HG03342 (cell line): Measurements from ENCODE around the gene SLC2A9.

Source experiments
- ATAC-seq: cut with Tn5 transposase; IDR thresholded peaks from one replicate; pipeline ENCODE4 v1.9.1; 2021; ENCODE audit warnings: mild to moderate bottlenecking, moderate library complexity; ENCODE audit not compliant: unreplicated experiment

The SLC2A9 gene

DNA sequence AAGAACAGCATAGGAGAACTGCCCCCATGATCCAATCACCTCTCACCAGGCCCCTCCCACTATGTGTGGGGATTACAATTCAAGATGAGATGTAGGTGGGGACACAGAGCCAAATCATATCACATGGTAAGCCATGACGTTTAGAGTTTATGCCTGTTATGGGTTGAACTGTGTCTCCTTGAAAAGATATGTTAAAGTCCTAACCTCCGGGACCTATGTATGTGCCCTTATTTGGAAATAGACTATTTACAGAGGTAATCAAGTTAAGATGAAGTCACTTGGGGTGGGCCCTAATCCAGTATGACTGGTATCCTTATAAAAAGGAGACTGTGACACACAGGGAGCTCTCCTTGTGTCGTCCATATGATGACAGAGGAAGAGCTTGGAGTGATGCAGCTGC is 25.2 kb upstream of the SLC2A9 start:
- no peak for ATAC-seq

DNA sequence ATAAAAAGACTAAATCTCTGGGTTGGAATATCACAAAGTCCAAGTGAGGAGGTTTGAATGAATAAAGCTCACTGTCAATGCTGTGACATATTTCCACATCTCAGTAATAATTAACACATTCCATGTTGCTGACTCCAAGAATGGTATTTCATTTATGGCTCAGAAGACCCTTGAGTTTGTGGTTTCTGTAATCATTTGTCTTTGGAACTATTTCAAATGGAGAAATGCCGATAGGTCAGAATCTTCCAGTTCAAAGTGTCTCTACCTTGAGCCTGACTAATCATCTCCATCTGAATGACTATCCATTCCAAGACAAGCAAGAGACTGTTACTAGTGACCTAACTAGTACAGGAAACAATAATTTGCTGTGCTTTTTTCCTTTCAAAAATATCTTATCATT is 24.2 kb upstream of the SLC2A9 start:
- ATAC-seq, result no peak

DNA sequence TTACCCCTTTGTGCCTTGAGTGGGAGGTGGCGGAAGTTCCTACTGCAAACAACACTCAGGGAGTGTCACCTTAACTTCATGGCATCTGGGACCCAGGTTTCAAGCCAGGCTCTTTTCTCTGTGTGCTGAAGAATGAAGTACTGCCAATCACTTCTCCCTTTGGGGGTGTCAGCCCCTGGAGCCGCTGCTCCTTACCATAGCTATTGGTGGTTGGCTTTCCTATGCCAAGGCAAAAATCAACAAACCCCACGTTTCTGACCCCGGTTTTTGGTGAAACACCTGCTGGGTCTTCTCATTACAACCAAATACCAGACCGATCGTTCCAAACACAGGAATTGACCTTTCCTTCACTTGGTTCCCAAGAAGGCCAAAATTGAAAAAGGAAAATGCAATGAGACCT is 19.7 kb upstream of the SLC2A9 start:
- no peak for ATAC-seq

DNA sequence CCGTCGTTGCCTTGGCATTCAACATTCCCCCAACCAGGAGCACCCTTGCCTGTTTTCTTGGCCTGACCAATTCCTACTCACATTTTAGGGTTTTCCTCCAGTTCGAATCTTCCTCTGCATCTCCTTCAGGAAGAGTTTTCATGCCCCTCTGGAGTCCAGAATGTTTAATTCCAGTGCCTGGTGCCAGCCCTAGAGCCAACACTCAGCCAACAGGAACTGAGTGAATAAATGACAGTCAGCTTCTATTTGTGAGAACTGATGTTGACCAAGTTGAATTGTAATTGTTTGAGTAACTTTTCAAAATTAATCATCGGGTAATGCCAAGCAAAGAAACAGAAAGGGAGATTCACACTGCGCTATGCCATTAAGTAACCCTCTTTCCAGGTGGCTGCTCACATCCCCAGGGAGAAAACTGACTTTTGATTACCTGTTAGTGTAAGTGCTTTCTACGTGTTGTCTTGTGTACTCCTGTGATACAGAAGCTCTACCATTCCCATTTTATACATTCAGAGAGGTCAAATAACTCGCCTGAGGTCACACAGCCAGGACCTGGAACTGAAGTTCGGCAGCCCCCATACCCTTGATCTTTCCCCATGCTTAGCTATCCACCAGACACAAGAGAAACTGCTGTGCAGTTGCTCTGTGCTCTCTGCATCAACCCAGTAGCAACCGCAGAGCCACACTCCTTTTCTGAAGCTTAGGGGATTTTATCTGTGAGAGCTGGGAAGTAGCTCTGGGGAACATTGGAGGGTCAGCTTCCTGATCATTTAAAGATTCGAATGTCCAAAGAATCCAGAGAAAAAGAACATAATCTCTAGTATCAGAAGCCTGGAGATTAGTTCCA is 19.0 kb upstream of the SLC2A9 start:
- ATAC-seq, result no peak

DNA sequence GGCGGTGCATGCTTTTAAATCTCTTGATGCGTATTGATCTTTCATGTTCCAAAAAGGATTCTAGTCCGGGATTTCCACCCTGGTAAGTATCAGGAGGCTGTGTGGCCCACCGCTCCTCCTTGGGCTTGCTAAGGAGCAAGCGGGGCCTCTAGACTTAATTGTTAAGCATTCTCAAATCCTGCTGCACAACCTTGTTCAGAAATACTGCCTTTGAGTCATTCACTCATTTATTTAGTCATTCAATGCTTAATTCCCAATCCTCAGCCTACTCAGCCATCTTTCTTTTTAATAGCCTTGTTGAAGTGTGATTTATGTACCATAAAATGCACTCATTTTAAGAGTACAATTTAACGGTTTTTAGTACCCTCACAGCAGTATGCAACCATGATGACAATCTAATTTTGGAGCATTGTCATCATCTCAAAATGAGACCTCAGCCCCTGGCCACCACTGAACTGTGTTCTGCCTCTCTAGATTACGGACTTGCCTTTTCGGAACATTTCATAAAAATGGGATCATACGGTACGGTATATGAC is 15.6 kb upstream of the SLC2A9 start:
- ATAC-seq, result no peak

DNA sequence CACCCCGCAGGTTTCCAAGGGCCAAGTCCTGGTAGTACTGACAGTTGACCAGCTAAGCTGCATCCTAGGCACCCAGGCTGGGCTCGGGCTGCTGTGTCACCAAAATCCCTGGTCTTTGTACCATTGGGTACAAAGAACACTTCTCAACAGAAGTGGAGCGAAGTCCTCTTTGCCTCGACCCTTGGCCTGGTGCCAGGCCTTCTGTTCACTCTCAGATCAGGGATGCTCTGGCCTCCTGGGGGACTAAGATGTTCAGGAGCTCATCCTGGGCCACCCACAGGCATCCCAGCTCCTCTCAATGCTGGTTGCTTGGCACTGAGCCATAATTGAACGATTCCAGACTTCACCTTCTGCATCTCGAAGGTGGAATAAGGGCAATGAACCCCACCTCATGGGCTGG is 13.8 kb upstream of the SLC2A9 start:
- no peak for ATAC-seq

DNA sequence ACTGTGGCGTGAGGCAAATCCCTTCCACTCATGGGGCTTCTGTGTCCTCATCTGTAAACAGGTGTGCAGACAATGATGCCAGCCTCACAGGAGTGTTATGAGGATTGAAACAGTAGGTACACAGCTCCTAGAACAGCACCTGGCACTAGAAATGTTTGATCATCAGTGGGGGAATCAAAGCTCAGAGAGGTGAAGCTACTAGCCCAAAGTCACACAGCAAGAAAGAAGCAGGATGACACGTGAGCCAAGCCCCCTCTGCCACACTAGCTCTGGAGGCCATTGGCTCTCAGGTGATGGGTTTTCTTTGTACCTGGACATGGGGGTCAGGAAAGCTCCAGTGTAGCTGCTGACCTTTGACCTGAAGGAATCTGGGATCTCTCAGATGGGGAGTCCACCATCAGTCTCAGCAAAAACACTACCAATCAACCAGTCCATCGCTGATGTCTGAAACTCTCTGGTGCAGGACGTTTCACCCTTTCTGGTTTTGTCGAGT is 13.4 kb upstream of the SLC2A9 start:
- no peak for ATAC-seq

DNA sequence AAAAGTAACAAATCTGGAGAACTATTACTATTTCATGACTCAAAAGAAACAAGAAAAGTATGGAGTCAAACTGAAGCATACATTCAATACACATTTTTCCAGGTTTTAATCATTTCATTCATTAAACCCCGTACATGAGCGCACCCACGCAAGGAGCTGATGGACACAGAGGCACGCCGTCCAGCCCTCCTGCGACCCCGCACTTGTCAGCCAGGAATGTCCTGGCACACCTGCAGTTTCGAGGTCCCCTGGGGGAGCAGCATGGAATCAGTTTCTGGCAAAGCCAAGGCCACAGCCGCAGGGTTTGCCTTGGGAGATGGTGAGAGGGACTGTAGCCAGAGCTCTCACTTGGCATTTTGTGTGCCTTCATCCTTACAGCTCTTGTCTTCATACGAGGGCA is 12.8 kb upstream of the SLC2A9 start:
- ATAC-seq, result no peak

DNA sequence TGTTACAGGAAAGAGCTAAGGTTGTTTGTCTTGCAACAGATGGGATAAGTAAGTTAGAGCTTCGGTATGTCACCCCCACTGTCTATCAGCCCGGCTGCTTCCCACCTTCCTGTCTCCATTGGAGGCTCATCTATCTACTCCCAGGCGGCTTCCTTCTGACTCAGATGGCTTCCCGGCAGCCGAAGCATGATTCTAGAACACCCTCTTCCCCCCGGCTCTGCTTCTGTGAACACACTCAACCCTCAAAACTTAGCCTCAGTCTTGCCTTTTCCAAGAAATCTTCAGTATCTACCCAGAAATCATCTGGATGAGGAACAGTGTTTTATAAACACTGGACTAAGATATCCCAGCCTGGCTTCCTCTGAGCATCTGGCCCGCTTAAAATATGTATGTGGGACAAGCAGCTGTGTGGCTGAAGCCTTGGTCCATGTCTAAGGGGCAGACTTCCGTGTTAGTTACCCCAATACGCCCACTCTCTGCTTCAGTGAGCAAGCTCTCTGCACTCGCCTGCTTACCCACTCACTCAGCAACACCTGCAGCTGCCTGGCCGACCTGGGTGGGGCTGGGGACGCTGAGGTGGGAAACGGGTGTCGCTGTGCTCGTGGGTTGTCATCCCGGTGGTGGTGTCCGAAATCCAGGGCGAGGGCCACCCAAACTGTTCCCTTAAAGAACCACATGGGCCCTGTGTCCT is 12.0 kb upstream of the SLC2A9 start:
- ATAC-seq, result no peak

DNA sequence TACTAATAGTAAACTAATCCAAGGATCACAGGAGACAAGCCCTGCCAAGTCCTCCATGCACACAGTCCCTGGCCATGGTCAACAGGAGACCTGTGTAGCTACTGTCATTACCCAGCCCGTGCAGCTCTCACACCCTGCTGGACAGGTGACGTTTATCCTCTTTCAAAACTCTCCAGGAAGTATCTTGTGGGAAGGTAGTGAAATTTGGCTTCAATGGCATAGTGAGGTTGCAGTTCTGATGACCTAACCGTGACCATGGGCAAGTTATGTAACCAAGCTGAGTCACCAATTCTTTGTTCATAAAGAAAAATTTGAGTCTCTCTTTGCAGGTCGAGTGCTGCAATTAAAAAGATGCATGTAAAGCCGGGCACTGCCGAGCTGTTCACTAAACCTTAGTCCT is 11.3 kb upstream of the SLC2A9 start:
- ATAC-seq, result no peak

DNA sequence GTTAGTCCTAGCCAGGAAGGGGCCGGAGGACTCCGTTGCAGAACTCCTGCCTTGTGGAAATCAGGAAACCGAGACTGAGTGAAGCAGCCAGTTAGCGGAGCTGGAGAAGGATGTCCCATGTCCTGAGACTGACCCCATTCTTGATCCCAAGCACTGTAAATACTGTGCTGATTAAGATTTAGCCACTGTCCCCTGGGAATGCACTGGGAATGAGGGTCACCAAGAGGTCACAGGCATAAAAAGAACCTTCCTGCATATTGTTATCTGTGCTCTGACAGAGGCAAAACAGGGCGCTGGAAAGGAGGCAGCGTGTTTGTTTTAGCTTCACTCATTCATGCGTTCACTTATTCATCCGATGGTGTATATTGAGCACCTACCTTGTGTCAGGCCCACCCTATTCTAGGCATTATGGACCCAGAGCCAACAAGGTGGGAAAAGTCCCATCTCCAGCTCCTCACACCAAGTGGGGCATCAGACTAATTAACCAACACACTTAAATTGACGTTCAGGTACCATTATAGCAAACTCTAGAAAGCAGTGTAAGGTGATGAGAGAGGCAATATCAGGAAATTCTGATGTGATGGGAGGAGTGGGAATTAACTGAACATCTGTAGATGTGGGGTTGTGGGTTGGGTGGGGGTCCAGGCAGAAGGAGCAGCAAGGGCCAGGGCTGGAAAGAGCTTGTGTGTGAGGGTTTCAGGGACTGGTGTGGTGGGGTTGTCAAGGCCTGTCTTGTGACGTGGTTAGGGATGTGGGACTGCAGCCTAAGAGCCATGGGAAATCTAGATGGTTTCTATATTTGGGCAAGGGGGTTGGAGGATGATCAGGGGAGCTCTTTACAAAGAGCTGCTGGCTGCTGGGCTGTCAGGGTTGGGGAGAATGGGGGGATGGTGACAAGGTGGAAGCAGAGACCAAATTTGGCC is 10.6 kb upstream of the SLC2A9 start:
- ATAC-seq, result no peak

DNA sequence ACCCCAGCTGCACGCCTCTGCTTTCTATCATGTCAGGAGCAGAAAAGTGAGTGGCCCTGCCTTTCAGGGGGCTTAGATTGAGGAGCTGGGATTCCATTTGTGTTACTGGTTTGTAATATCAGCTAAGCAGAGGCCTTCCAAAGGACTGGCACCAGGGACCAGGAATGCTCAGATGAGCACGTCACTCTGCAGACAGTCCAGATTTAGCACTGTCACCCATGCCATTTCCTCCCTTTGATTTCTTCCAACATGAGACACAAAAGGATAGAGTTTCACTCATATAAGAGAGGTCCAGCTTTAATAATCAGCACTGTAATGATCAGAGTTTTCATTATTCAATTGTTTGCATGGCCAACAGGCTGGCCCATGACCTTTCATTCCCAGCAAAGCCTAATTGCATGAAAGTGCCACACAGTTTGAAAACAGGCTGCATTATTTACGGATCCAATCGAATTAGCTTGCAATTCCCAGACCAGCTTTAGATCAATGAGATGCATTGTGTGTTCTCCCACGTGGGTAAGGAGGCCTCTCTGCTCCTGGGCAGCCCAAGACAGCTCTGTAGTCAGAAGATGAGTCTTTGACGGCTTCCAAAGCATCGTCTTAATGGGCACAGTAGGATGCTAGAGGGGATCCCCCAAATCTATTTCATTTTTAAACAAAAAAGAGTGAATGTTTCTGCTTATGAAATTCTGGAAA is 9.8 kb upstream of the SLC2A9 start:
- no peak for ATAC-seq

DNA sequence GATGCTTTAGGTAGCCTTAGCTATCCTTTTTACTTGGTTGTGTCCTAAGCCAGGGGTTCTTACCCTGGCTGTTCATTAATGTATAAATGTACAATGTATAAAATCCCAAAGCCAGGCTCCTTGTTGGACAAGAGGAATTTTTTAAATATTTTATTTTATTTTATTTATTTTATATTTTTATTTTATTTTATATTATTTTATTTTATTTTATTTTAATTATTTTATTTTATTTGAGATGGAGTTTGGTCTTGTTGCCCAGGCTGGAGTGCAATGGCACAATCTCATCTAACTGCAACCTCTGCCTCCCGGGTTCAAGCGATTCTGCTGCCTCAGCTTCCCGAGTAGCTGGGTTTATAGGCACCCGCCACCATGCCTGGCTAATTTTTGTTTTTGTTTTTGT is 8.1 kb upstream of the SLC2A9 start:
- no peak for ATAC-seq

DNA sequence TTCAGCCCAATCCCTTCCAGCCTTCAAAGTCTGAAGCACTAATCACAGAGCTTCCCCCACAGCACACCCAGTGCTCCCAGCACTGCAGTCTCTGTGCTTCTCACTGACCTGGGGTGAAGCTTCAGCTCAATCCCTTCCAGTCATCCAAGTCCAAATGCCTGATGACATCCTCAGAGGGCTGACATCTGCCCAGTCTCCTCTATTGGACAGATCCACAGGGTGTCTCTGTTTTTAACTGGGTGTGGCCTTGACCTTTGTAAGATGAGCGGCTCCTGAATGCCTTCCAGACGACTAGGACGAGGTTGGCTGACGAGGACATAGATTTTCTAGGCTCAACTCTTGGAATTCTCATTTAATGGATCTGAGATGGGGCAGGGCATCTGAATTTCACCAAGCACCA is 7.6 kb upstream of the SLC2A9 start:
- ATAC-seq, result no peak

DNA sequence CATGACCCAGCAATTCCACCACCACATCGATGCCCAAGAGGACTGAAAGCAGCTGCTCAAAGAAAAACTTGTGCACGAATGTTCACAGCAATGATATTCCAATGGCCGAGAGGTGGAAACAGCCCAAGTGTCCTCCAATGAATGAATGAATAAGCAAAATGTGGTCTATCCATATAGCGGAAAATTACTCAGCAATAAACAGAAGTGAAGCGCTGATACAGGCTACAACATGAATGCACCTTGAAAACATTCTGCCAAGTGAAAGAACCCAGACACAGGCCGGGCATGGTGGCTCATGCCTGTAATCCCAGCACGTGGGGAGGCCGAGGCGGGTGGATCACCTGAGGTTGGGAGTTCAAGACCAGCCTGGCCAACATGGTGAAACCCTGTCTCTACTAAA is 5.2 kb upstream of the SLC2A9 start:
- ATAC-seq, result no peak

DNA sequence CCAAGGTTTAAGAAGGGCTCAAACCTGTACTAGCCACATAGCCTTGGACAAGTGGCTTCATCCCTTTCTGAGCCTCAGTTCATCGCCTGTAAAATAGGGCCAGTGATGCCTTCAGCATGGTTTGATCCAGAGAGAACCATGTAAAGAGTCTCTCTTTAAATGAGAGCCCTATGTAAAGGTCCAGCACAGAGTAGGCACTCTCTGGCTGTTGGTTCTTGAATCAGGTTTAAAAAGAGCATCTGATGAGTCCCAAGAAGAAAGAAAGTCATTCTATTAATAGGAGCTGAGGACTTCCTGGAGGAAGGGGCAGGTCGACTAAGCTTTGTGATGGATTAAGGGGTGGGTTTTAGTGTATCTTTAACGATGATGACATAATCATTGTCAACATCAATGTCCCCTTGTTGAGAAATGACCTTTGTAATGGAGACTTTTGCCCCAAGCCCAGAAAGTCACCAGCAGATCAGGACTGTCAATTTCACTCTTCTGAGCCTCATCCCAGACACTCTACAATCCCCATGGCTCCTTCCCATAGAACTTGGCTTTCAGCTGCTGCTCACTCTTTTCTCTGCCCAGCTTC is 4.0 kb upstream of the SLC2A9 start:
- no peak for ATAC-seq

DNA sequence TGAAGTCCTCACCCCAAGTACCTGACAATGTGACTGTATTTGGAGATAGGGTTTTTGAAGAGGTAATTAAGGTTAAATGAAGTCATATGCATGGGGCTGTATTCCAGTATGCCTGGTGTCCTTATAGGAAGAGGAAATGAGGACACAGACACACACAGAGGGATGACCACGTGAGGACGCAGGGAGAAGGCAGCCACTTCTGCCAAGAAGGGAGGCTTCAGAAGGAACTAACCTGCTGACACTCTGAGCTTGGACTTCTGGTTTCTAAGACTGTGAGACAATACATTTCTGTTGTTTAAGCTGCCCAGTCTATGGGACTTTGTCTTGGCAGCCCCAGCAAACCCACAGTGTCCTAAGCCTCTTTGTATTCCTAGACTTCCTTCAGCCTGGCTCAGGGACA is 3.0 kb upstream of the SLC2A9 start:
- no peak for ATAC-seq

DNA sequence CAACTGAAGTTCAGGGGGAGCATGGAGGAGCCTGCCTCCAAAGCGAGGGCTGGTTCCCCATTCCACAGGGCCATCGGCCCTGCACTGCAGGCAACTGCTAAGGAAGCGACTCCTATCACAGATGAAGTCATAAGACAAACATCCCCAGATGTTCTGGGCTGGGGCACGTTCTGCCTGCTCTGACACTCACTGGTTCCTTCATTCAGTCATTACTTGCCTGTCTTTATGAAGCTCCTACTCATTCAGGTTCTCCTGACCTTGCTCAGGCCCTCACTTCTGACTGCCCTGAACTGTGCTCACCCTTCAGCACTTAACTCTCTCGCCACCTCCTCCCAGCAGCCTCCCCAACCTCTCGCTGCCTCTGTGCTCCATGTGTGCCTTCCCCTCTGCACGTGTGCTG is 2.5 kb upstream of the SLC2A9 start:
- no peak for ATAC-seq

DNA sequence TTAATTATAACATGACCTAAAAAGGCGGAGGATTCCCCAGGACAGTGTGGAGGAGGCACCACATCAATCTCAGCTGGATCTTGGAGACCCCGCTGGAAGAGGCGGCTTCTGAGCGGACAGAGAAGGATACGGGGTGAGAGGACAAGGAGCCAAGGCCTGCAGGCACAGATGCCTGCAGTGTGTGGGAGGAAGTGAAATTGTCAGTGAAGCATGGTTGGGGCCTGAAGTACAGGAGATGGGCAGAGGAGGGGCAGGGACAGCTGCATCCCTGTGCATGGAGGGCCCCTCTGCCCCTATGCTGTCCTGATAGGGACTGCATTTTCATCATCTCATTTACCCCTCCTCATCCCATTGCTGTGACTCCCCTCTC is 1.7 kb upstream of the SLC2A9 start:
- no peak for ATAC-seq

DNA sequence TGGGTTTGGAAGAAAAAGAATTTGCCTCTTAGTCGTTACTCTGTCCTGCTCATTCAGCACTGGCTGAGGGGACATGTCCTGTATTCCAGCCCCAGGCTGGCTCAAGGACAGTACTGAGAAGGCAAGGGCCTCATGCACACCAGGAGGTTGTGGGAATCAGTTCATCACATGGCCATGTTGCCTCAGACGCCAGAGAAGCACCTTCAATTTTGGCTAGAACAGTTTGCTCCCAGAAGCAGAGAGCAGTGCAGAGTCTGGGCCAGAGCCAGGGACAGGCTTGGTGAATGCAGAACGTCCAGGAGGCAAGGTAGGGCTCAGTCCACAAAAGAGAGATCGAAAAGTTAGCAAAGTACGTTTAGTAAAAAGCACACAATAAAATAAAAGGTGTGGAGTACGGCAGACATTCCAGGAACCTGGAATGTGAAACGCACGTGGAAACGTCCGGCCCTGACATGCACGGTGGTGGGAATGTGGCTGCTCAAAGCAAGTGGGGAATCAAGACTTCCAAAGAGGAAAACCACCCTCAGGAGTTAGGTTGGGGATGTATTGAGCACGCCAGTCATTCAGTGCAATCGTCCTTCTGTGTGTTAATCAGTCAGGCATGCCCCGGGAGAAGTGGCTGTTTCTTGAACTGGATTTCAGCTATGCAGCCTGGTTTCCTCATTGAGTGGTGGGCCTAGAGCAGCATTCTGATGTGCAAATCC is 1.2 kb upstream of the SLC2A9 start:
- no peak for ATAC-seq
